NCI-H1092 (cell line): ENCODE measurements around the gene ADAMTSL2.

Experiments used
- DNase-seq: peaks from one replicate; lab custom pipeline; 2025; lab: John Stamatoyannopoulos, UW

Gene ADAMTSL2

DNA sequence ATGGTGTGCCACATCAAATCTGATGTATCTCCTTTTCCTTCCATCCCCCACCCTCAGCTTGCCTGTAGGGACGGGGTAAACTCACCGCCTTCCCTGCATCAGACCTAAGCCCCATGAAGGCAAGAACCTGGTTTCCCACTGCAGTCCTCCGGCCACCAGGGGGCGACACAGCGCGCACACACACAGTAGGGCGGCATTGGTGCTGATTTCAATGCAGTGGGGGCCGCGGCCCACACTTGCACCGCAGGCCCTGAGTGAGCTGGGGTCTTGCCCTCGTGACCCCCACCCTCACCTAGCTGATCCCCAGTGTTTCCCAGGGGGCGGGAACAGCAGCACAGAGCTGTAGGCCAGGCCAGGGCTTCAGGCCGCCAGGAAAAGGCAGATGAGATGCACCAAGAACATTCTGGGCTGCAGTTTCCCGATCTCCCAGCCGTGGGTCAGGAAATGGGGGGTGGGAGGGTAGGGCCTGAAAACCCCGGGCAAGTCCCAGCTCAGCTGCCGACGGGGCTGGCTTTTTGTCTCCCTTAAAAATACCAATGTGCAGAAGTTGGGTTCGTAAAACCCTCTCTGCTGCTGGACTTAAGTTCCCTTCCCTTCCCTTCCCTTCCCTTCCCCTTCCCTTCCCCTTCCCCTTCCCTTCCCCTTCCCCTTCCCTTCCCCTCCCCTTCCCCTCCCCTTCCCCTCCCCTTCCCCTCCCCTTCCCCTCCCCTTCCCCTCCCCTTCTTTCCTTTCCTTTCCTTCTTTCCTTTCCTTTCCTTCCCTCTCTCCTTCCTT, 55.1 kb downstream of the ADAMTSL2 start:
- no peak for DNase-seq

GRCh38 chr9:133590231-133590855, 55.8 kb downstream of the ADAMTSL2 start:
- no peak for DNase-seq

- DNase-seq: peak; percentile 80
These were observed 56.8 kb downstream of the ADAMTSL2 start for GRCh38 chr9:133591116-133591910.

GRCh38 chr9:133591985-133592384, 57.5 kb downstream of the ADAMTSL2 start:
- no peak for DNase-seq

DNA sequence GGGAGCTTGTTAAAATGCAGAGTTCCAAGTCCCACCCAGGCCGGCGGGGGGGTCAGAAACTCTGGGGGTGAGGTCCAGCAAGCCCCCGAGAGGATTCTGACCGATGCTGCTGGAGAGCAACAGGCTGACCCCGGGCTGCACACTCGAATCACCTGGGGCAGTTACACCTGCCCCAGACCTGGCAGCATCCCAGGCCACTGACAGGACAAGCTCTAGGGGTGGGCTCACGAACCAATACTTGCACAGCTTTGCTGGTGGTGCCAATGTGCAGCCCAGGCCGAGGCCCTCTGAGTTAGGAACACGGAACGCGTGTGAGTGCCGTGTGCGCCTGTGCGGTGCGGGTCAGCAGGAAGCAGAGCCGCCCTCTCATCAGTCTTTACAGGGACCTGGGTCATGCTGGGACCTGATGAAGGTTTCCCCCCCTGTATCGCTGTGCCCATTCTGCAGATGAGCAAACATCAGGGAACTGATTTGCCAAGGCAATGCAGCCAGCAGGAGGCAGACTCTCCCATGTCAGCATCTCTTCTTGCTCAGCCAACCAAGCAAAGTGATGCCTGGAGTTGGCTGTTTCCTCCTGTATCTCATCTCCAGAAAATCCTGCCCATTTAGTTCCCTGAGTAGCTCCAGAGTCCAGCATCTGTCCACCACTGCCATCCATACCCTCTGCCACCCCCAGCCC, 58.4 kb downstream of the ADAMTSL2 start:
- DNase-seq: no peak

DNA sequence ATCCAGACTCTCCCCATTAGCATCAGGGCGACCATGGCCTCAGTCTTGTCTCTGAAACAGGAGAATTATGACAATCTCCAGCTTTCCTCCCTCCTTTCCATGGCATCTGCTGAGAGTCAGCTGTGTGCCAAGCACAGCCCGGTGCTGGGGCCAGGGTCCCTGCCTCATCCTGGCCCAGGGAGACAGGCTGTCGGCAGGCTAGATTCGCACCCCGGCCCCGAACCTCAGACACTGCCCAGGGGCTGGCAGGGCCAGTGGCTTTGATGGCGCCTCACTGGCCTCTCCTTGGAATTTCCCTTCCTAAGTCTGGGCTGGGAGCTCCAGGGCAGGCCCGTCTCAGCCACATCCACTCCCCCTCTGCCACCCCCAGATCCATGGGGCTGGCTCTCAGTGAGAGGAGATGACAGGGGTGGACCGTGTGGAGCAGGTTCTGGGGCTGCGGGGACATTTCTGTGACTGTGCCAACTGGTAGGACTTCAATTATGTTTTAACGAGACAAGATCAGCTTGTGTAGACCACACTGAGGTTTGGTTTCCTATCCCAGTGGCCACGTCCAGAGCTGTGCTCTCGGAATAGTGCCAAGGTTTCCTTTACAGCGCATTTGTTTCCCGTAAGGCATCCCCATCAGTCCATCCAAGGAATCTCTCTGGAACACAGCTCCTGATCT, 59.2 kb downstream of the ADAMTSL2 start:
- no peak for DNase-seq

DNA sequence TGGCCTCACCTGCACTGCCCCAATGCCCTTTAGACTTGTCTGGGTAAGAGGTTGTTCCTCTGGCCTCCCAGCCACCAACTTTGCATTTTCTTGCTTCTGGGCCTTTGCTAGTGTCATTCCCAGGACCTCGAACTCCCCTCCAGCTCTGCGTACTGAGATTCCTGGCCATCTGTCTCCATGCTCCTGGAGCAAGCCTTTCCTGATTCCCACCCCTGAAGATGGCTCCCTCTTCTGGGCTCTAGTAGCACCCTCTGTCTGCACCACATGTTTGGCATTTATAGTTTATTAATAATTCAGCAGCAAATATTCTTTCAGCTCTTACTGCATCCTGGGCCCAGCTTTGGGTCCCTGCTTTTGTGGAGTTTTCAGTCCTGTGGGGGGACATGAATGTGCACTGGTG, 59.8 kb downstream of the ADAMTSL2 start:
- no peak for DNase-seq

- no peak for DNase-seq
These were observed 61.4 kb downstream of the ADAMTSL2 start for GRCh38 chr9:133595910-133596309.

DNA sequence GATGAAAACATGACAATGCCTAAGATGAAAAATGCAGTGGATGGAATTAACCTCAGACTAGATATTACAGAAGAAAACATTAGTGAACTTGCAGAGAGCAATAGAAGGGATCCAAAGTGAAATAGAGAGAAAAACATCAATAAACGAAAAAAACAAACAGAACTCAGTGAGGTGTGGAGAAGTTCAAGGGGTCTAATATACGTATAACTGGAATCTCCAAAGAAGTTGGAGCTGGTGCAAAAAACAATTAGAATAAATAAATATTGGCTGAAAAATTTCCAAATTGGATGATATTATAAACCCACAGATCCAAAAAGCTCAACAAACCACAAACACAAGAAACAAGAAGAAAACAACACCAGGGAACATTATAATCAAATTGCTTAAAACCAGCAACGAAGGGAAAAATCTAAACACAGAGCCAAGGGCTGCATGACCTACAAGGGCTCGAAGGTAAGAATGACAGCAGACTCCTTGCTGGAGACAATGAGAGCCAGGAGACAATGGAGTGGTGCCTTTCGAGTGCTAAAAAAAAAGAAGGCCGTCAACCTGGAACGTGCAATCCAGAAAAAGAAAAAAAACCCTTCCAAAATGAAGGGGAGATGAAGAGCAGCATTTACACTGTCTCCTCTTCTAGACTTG, 62.9 kb downstream of the ADAMTSL2 start:
- no peak for DNase-seq

DNA sequence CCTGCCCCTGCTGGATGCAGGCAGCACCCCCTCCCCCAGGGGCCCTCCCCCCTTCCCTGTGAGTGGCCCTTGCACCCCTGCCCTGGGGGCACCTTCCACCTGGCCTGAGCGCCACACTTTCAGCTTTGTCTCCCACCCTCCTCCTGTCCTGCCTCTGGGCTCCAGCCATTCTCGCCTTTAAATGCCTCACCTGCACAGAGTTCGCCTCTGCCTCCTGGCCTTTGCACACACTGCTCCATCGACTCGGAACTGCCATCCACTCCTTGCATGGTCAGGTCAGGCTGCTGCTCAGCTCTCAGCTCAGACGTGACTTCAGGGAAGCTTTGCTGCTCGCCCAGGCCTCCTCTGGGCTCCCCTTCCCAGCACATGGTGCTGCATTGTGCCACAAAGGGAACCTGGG, 64.5 kb downstream of the ADAMTSL2 start:
- DNase-seq: no peak

- DNase-seq: no peak
These were observed 65.1 kb downstream of the ADAMTSL2 start for GRCh38 chr9:133599470-133600173.

GRCh38 chr9:133600739-133601138, 66.2 kb downstream of the ADAMTSL2 start:
- no peak for DNase-seq

DNA sequence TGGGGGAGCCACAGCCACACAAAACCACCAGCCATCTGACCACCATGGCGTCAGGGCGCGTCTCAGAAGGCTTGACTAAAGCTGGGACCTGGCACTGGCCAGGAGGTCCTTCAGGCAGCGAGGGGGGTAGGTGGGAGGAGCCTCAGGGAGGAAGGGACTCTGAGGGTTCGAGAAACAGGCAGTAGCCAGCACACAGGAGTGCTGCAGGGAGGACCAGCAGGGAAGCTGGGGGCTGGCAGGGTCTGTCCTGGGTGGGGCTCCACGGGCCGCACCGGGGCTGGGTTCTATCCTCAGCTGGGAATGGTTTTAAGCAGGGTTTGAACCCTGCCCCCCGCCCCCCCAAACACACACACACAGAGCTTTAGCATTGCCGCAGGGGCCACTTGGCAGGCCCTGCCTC, 67.2 kb downstream of the ADAMTSL2 start:
- no peak for DNase-seq

DNA sequence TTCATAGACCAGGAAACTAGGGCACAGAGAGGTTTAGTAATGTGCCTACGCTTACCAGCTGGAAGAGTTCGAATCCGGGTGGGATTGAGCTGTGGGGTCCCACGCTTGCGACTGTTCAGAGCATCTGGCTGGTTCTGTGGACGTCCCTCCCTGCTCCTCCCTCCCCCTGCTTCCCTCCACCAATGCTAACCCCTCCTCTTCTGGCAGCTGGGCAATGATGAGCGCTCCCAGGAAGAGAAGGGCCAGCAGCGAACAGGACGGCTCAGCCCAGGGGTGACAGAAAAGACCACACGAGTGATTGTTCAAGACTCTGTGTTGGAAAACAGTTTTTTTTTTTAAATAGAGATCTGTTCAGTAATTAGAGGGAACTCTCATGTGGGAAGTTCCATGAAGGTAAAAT, 67.8 kb downstream of the ADAMTSL2 start:
- DNase-seq: no peak

- DNase-seq: no peak
These were observed 68.8 kb downstream of the ADAMTSL2 start for GRCh38 chr9:133603135-133603927.

- DNase-seq: no peak
These were observed 69.7 kb downstream of the ADAMTSL2 start for GRCh38 chr9:133604214-133604613.

- DNase-seq: no peak
These were observed 70.4 kb downstream of the ADAMTSL2 start for GRCh38 chr9:133604856-133605255.

DNA sequence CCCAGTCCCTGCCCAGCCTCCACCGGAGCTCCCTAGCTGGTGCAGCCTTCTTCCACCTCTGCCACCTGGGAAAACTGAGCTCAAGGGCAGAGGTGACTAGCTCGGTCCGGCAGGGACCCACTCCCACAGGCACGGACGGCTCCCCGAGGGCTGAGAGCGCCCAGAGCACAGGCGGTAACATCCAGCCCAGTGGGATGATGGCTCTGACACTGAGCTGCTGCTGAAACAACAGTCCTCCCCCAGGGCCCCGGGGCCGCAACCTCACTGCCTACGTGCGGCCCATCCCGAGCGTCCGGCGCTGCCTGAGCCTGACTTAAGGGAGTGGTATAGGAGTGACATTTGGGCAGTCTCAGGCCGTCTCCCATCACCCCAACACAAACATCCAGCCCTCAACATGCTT, 70.9 kb downstream of the ADAMTSL2 start:
- DNase-seq: no peak

GRCh38 chr9:133605856-133606707, 71.6 kb downstream of the ADAMTSL2 start:
- DNase-seq: peak; percentile 32
